ENCODE results near the gene ACTN3.

DNA sequence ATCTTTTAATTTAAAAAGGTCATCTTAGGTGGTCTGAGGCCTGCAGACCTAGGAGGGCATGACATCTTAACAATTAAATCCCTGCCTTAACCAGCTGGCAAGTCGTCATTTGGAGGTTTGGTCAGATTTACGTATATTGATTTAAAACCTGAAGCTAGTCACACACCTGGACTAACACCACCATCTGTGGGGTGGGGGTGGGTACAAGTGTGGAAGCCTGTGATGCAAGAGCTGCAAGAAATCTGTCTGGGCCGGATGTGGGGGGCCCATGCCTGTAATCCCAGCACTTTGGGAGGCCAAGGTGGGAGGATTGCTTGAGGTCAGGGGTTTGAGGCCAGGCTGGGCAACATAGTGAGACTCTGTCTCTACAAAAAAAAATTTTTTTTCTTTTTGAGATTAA is 34.6 kb downstream of the ACTN3 start:
- no peak for TF ChIP-seq GATA3 (IDR thresholded peaks at IDR 0.05; ENCODE audit: low read depth, low read length)
- TF ChIP-seq GATA2 (IDR thresholded peaks at IDR 0.05; ENCODE audit: low read depth, low read length): no peak

Measured in SH-SY5Y (cell line).